ENCODE measurements around the gene BLM.

DNA sequence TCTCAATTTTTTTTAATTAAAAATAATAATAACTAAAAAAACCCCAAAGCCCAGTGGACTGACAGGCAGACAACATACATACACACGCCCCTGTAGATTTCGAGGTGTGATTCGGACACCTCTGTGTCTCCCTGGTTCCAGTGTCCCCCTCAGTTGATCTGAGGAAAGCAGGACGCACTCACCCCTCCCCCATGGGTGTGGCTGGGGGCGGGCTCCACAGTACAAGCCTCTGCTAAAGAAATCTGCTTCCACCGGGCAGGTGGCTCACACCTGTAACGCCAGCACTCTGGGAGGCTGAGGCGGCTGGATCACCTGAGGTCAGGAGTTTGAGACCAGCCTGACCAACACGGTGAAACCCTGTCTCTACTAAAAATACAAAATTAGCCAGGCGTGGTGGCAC, 33.8 kb upstream of the BLM start:
- TF ChIP-seq CTCF (conservative IDR thresholded peaks at IDR 0.05; ENCODE audit: low read length) (no peak), EZH2phosphoT487 (IDR thresholded peaks at IDR 0.05; ENCODE audit: borderline replicate concordance) (no peak)
